ENCODE measurements around the gene GTF3A. TPM values are rescaled to one million over a fixed set of nuclear protein-coding genes. Genes with fewer than 3 reads are reported as not detected.

The GTF3A gene
- 220 and 251 TPM in 2 replicates for total RNA-seq (2014; rRNA removed; shearing (Covaris generic))
- 242 and 245 TPM in 2 replicates for total RNA-seq (2022)
- percentile 94 among the genes with signal in this experiment for Bru-seq, nascent RNA
- percentile 96 among the genes with signal in this experiment for BruChase-seq, experiment 1, labeled RNA remaining after a 6-hour chase
- percentile 92 among the genes with signal in this experiment for BruChase-seq, experiment 2, labeled RNA remaining after a 2-hour chase
- long read RNA-seq, transcript GTF3A-202 (8 exons, 1,191 nt): minor isoform, 16 of 451 reads
- long read RNA-seq, transcript GTF3A-201 (9 exons, 1,383 nt): major isoform, 358 of 451 reads
- long read RNA-seq, partial matches to known transcripts: 15 of 451 reads
- long read RNA-seq, other reads (novel, unspliced or antisense): 58 of 451 reads

GRCh38 chr13:27424246-27425157 lies at the start of gene GTF3A:
Gene GTF3A (plus strand): TSS chr13:27424619.
- peak within 1 kb of the TSS; percentile 97 for H3K4me2 ChIP-seq (ENCODE audit: low read length)
- DNase-seq (ENCODE audit: low spot score): peak; percentile 91
- peak within 1 kb of the TSS; percentile 94 for H3K4me3 ChIP-seq (ENCODE audit: low read depth, low read length, poor library complexity, severe bottlenecking)
- TF ChIP-seq CTCF (conservative IDR thresholded peaks at IDR 0.05; ENCODE audit: low read length) (no peak), EZH2phosphoT487 (IDR thresholded peaks at IDR 0.05; ENCODE audit: borderline replicate concordance, low read depth, low read length) (no peak)
- H4K20me1 ChIP-seq (ENCODE audit: insufficient read depth, low read length): peaks cover 18% of the 10 kb centered on the region
- H3K9me2 ChIP-seq (ENCODE audit: insufficient read depth, low read length): no peaks in the 10 kb centered on the region
- H3K9me3 ChIP-seq (ENCODE audit: low read length): no peaks in the 10 kb centered on the region
- H3K27ac ChIP-seq (ENCODE audit: low read depth, low read length, poor library complexity, severe bottlenecking): peak within 1 kb of the TSS; percentile 73
- H3K4me1 ChIP-seq (ENCODE audit: insufficient read depth, low read length, poor library complexity, severe bottlenecking): peaks cover 25% of the 10 kb centered on the region
- ChIA-PET POLR2A (interaction anchor here (0.6 to 5.6 kb wide), 5 partner anchors 20 to 196 kb away, joined by 3 to 38 read pairs (median 6); partner anchors contain the start of genes LNX2 and MTIF3), CTCF (ENCODE audit: unreplicated experiment) (no interaction called here)
- peaks cover 36% of the 10 kb centered on the region for H3K36me3 ChIP-seq (ENCODE audit: insufficient read depth, low read length)
- no TSS peak for BruUV-seq (replicated peaks)
- peak within 1 kb of the TSS; percentile 78; the same call in 1 of the 2 replicates for H2AFZ ChIP-seq (ENCODE audit: low read length)
- intact Hi-C loops (cut with micrococcal nuclease; ENCODE audit: unreplicated experiment): loop anchor here (1.0 to 5.0 kb wide), 3 partner anchors 26 to 198 kb away; partner anchors contain the start of genes LNX2, MTIF3 and POLR1D
- peaks cover 47% of the 10 kb centered on the region for H3K79me2 ChIP-seq (ENCODE audit: insufficient read depth, low read depth, low read length)

GRCh38 chr13:27374650-27375049 lies 49.8 kb upstream of the GTF3A start:
- CTCF ChIA-PET (ENCODE audit: unreplicated experiment): no interaction called here
- Histone ChIP-seq H3K27ac (ENCODE audit: low read depth, low read length, poor library complexity, severe bottlenecking) (no peak overlapping the region), H3K4me1 (ENCODE audit: insufficient read depth, low read length, poor library complexity, severe bottlenecking) (no peaks in the 10 kb centered on the region), H3K4me3 (ENCODE audit: low read depth, low read length, poor library complexity, severe bottlenecking) (no peak overlapping the region), H3K36me3 (ENCODE audit: insufficient read depth, low read length) (no peaks in the 10 kb centered on the region), H3K79me2 (ENCODE audit: insufficient read depth, low read depth, low read length) (no peaks in the 10 kb centered on the region), H3K9me3 (ENCODE audit: low read length) (no peaks in the 10 kb centered on the region), H3K4me2 (ENCODE audit: low read length) (no peak overlapping the region), H2AFZ (ENCODE audit: low read length) (no peak overlapping the region), H4K20me1 (ENCODE audit: insufficient read depth, low read length) (no peaks in the 10 kb centered on the region), H3K9me2 (ENCODE audit: insufficient read depth, low read length) (no peaks in the 10 kb centered on the region)
- TF ChIP-seq CTCF (conservative IDR thresholded peaks at IDR 0.05; ENCODE audit: low read length) (peak; percentile 91), EZH2phosphoT487 (IDR thresholded peaks at IDR 0.05; ENCODE audit: borderline replicate concordance, low read depth, low read length) (no peak)
- no TSS peak for BruUV-seq (replicated peaks)
- peak; percentile 68 for DNase-seq (ENCODE audit: low spot score)
- intact Hi-C loops (cut with micrococcal nuclease; ENCODE audit: unreplicated experiment): loop anchor here (1.0 to 10.0 kb wide), 4 partner anchors 53 to 608 kb away; no protein-coding TSS in a partner anchor
- POLR2A ChIA-PET: no interaction called here
